ENCODE results near the gene TTLL10.

Gene TTLL10, protein sequence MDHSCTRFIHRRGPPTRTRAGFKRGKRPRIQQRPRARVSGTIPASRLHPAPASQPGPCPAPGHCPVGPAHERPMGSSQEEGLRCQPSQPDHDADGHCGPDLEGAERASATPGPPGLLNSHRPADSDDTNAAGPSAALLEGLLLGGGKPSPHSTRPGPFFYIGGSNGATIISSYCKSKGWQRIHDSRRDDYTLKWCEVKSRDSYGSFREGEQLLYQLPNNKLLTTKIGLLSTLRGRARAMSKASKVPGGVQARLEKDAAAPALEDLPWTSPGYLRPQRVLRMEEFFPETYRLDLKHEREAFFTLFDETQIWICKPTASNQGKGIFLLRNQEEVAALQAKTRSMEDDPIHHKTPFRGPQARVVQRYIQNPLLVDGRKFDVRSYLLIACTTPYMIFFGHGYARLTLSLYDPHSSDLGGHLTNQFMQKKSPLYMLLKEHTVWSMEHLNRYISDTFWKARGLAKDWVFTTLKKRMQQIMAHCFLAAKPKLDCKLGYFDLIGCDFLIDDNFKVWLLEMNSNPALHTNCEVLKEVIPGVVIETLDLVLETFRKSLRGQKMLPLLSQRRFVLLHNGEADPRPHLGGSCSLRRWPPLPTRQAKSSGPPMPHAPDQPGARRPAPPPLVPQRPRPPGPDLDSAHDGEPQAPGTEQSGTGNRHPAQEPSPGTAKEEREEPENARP

DNA sequence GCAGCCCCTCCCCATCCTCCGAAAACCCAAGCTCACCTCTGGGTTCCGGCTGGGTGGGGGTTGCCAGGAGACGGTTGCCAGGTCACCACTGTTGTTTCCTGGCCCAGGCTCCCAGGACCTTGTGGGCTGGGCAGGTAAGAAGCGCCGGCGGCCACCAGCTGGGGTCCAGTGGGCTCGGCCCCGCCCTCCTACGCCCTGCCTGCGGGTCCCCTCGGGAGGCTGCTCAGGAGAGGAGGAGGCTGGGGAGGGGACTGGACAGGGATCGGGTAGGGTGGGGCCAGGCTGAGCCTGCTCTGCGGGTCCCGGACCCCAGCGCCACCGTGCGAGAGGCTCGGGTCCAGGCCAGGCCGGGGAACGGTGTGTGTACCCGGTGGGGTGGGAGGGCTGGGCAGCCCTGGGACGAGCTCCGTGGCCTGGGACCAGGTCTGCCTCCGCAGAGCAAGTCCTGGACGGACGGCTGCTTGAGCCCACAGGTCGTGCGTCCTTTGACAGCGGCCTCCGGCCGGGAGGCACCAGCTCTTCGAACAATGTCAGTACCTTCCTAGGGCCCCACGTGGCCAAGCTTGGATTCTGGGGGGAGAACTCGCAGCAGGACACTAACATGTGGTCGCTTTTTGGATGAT is at the start of gene TTLL10:
TTLL10 (plus strand) TSS at position 88 of the 623 bp plus-strand sequence. CDS start 5,336 bp downstream, outside the sequence.
- no peak for DNase-seq

DNA sequence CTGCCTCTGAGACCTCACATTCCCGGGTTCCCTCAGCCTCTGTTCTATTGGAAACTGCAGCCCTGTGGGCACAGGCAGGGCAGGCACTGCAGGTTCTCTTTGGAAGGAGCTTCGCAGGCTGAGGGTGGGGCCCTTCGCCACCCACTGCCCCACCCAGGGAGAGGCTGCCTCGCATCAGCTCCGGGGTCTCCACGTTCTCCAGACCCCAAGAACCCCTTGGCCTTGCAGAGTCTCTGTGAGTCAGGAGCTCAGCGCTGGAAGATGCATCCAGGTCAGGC is 49.2 kb upstream of the TTLL10 start:
- no peak for DNase-seq

DNA sequence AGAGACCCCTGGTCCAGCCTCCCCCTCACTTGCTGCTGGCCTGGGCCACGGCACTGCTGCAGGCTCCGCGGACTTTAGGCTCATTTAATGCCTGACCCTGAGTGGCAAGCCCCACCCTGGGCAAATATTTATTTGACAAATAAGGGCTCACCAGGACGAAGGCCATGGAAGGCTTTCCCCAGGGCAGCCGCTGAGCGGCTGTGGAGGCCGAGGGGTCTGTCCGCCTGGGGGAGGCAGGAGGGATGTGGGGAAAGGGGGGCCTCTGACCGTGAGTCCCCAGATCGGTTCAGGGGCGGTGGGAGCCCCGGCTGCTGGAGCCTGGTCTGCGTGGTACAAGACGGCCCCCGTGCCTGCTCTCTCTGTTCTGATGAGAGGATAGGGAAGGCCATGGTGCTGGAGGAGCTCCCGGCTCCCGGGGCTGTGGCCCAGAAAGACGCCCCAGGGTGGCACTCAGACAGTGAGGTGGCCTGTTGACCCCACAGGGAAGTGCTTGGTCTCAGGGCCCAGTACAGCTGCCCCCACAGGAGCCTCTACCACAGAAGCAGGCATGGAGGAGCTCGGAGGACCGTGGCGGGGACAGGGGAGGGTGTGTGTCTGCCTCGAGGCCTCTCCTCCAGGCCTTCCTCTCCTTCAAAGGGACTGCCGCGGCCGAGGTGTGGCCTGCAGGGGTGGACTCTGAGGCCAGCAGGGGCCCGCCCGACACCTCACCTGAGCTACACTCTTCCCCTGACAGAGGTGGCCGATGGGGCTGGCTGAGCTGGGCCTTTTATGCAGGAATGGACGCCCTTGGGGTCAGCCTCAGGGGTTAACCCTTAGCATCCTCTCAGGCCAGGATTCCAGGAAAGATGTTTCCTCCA is 48.7 kb upstream of the TTLL10 start:
- no peak for DNase-seq

DNA sequence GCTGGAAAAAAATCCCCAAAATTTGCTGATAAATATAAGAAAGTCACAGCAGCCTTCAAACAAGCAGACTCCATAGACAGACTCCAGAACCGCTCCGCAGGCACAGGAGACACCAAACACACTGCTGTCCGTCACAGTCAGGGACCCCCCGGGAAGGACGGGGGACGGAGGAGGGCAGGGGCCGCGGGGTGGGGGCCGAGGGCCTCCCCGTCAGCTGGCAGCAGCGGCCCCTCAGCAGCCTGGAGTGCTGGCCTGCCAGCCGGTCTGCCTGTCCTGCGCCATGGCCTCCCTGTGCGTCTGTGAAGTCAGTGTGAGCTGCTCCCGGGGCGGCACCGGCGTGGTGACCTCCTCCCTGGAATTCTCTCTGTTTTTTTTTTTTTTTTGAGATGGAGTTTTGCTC is 47.7 kb upstream of the TTLL10 start:
- DNase-seq: no peak

DNA sequence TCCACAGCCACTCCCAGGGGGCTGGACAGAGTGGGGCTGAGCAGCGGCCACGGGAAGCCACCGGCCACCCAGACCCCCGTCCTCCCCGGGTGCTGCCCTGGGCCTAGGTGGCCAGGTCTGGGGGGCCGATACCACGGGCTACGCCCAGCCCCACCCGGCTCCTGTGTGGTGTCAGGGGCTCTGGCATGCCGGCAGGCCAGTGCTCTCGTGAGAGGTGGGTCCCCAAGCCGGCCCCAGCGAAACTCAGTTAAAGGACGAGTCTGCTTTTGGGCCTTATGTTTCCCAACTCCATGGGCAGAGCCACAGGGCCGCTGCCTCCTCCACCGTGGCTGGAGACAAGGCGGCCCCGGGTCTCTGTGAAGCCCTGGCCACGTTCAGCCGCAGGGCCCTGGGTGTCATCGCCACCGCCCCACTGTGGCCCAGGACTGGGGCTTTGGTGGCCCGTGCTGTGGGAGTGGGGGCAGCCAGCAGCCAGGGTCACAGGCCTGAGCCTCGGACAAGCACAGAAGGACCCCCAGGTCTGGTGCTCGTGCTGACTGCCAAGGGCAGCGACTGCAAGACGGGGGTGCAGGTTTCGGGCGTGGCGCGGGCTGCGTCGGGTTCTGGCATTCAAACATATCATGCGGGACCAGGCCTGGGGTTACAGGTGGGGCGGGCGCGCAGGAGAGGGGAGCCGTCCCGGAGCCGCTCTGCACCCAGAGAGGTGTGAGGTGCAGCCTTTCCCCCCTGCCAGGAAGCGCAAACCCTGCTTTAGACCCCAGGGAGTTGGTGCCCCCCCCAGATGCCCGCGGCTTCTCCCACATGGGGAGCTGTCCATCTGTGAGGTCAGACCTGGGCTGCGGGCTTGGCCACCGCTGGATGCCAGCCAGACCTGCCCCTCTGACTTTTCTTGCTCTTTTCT is 45.9 kb upstream of the TTLL10 start:
- no peak for DNase-seq

DNA sequence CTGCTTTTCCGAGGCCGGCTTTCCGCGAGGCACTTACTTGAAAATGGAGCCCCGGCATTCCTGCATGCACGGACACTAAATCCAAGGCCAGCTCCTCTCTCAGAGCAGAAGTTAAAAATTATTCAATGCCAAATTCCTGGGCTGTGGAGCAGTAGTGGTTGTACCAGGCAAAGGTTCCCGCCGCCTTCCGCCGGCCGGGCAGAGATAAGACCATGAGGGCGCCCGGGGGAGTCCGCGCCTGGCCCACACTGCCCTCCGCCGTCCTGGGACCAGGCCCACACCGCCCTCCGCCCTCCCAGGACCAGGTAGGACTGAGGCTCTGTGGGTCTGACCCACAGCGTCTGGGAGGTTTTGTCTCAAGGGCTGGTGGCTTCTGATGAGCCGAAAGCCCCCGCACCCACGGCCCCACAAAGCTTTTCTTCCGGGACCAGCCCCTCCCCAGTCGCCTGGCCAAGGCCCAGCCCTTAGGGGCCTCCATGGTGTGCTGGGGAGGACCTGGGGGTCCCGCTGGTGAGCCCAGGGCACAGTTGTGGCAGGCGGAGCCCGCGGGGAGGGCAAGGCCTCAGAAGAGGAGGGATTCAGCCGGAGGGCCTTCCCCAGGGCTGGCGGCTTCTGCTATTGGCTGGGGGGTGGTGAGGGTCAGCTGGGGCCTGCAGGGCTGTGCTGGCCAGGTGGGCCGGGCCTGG is 45.1 kb upstream of the TTLL10 start:
- DNase-seq: no peak

DNA sequence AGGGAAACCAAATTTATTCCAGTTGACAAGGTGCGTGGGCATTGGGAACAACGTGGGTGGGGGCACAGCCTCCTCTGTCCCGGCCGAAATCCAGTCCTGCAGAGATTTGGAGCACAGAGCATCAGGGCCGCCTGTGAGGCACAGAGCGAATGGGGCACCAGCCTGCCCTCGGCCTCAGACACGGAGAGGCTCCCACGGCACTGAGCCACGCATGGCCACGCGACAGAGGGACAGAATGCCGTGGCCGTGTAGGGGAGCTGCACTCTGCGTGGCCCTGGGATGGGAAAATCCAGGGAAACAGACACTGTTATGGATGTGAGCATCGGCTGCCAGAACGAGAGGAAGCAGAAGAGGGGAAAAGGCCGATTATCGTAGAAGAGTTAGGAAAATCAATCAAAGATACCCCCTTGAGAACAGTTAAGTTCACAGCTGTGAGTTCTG is 44.3 kb upstream of the TTLL10 start:
- no peak for DNase-seq

DNA sequence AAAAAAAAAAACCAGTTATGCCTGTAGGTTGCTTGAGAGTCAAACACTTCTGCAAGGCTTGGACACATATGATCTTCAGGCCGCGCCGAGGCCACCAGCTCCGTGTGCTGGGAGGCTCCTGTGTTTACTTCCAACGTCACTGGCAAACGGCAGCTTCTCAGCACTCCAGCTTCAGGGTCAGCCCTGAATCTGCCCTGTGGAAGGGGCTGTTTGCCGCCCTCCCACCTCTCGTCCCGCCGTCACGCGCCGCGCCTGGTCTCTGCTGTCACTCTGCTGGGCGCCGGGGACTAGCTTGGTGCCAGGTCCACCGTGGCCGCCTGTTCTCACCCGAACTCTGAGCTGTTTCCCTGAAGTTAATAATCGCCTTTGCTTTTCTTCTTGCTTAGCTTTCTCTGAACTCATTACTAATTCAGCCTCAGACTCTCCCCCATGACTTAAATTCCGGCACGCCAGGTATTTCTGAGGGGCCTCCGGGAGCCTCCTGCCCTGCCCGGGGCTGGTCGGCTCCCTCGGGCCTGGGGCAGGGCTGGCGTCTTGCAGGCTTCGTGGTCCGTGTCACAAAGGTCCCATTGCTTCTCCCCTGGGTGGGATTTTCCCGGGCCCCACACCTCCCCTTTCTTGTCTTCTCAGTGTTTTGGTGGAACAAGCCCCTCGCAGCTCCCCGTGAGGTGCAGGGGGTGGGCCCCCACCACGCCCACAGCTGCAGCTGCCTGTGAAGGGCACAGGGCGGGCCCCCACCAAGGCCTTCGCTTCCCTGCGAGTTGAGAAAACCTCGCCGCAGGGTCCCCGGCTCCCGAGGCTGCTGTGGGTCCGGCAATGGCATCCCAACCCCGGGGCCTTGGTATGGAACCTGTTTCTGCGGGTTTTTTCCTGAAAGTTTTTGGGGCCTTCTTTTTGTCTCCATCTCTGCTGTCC is 43.2 kb upstream of the TTLL10 start:
- no peak for DNase-seq

DNA sequence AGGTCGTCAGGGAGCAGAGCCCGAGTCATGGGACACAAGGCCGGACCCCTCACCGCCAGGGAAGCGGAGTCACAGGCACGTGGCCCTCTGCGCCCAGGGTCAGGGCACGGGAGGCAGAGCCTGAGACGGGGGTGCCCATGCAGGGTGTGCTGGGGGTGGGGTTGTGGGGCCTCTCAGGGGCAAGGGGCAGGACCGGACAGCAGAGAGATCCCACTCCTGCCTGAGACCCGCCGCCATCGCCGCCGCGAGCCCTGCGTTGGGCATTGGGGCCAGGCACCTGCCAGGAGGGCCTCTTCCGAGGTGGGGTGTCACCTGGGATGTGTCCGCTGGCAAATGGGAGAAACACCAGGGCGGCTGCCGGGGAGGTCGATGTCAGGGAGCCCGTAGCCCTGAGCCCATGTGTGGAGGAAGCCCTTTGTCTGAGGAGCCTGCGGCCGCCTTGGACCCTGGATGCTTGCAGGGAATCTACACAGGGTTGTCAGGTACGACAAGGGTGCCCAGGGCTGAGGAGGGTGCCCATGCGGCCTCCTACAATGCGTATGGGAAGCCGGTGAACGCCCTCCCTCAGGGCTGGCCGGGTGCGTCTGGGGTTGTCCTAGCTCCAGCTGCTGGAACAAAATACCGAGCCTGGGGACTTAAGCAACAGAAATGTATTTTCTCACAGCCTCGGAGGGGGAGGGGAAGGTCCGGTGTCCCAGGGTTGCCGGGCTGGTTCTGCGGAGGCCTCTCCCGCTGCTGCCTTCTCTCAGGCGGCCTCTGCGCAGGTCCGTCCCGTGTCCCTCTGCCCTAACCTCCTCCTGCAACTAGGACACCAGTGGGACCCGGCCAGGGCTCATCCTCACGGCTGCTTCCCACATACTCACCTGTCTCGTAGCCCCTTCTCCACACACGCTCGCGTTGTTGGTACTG is 41.4 kb upstream of the TTLL10 start:
- no peak for DNase-seq

DNA sequence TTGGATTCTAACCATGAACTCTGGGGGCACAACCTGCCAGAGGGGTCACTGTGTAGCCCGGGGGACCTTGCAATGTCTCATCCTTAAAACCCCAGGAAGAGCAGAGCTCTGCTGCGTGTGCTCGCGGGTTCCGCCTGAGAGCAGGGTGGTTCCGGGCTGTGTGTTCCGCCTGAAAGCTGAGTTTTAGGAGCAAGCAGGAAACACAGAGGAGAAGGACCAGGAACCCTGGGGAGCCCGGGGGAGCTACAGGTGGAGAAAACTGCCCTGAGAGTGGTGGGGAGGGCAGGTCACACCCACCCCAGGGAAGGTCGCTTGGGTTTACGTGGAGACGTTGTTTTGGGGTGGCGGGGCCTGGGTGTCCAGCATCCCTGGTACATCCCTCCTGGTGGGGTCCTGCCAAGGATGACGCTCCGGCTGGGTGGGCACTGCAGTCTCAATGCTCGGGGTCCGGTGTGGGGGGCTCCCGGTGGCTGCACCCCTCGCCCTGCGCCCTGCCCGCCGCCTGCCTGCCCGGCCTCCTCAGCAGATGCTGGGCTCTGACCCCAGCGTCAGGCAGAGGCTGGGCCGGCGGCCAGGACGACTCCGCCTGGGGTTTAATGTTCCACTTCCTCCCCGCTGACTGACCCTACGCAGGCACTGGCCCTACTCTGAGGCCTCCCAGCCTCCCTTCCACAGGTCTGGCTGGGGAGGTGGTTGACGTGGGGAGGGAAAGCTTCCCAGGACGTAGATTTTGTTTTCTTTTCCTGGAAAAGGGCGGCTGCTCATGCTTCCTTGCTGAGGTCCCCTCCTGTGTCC is 40.5 kb upstream of the TTLL10 start:
- no peak for DNase-seq

DNA sequence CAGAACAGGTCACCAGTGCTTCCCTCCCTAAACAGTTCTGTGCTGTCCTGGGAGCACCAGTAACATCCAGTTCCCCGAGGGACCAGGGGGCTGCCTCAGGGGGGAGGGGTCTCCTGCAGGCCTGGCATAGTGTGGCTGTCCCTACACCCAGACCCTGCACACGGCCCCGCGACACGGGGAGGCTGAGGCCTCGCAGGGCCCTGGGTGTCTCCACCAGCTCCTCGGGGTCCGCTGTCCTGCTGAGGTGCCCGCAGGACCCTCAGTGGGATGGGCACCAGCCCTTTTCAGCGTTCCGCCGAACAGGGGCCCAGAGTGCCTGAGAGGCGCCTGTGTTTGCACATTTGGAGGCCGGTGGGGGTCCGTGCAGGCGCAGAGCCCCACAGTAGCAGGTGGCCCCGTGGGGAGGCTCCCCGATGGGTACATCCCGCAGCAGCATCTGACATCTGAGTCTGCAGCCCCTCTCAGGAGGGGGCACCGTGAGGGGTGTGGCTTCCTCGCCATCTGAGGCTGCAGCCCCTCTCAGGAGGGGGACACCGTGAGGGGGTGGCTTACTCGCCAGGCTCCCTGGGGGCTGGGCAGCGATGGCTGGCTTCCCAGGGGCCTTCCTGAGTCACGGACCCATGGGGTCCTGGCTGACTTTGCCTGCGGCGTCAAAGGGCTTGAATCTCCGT is 39.2 kb upstream of the TTLL10 start:
- no peak for DNase-seq

DNA sequence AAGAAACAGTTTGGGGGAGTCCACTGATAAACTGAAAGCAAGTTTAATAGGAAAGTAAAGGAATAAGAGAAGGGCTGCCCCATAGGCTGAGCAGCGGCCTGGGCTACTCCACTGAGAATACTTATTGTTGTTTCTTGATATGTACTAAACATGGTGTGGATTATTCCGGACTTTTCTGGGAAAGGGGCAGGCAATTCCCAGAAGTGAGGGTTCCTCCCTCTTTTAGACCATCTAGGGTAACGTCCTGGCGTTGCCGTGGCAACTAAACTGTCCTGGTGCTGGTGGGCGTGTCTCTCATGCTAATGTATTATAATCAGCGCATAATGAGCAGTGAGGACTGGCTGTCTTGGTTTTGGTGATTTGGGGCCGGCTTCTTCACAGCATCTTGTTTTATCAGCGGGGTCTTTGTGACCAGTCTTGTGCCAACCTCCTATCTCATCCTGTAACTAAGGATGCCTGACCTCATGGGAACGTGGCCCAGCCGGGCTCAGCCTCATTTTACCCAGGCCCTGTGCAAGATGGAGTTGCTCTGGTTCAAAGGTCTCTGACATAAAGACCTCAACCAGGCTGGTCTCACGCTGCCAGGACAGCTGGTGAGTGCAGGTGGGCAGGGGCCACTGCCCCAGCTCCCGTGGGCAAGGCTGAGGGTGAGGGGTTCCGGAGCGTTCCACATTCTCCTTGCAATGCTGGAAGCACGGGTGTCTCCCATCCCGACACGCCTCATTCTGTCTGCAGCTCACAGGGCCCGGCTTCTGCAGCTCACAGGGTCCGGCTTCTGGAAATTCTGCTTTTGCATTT is 38.1 kb upstream of the TTLL10 start:
- peak in 2 of 51 donors; percentile 5 to 10 for DNase-seq

DNA sequence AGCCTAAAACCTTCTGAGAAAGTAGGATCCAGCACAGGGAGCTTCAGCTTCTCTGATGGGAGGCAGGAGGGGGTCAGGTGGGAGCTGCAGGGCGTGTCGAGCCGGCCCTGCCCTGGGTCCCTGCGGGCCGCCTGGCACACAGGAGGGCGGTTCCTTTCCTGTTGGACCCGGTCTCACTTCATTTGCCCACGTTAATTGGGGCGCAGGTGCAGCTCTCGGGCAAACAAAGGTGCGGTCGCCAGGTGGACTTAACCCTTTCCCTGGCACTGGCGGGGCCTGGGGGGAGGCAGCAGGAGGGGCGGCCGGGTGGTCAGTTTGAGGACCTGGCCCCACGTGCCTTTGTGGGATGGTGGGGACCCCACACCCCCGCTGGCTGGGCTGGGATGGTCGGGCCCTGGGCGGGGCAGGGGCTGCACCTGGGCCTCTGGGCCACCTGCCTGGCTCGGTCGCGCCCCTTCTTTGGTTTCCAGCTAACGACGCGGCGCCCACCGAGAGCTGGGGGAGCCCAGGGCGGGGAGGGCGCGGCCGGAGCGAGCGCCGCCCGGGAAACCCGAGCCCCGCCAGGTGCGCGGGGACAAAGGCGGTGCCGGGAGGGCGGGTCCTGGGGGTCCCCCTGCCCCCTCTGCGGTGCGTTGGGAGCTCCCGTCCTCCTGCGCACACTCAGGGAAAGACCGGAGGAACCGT is 37.0 kb upstream of the TTLL10 start:
- no peak for DNase-seq

DNA sequence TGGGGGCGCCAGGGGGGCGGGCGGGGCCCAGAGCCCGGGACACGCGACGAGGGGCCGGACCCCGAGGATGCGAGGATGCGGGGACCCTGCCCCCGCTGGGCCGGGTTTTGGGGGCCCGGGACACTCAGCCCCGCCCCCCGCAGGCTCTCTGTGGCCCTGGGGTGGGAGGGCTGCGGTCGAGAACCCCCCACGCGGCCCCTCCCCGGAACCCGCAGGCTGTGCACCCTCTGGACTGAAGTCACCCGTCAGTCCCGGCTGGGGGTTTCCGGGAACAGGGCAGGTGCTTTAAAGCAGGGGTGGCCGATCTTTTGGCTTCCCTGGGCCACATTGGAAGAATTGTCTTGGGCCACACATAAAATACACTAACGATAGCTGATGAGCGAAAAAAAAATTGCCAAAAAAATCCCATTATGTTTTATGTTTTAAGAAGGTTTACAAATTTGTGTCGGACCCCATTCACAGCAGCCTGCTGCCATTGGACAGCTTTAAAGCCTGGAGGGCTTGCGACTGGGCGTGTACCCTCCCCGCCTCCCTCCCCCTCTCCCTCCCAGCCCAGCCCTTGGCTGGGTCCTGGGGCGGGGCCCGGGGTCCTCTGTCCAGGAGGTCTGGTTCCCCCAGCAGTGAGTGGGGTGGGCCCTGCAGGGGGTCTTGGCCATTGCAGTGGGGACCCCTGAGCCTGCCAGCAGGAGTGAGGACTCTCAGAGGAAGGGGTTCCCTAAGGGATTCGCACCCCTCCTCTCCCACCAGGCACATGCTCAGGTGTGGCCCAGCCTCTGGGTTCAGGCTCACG is 36.2 kb upstream of the TTLL10 start:
- no peak for DNase-seq
